Fibroblast of mammary gland (primary cell): Measurements from ENCODE around the gene MACF1.

Experiments used
- DNase-seq: peaks from one replicate; pipeline ENCODE4 v3.0.0-alpha.2; 2010; ENCODE audit warnings: low read depth
- H3K4me3 ChIP-seq: 2 replicates; pipeline ENCODE4 v1.5.1; 2011; ENCODE audit warnings: low read depth, mild to moderate bottlenecking, low read length, moderate library complexity; ENCODE audit not compliant: control insufficient read depth
- CTCF ChIP-seq: conservative IDR thresholded peaks from 2 replicates; pipeline ENCODE4 v1.5.1; 2011; ENCODE audit warnings: low read depth, low read length, inconsistent platforms; ENCODE audit not compliant: control insufficient read depth, insufficient read depth

MACF1 gene

GRCh38 chr1:39380036-39380435 lies 175.5 kb downstream of the MACF1 start:
- H3K4me3 ChIP-seq, result no peak overlapping the region
- DNase-seq, result no peak
- TF ChIP-seq CTCF, result no peak

- peak; percentile 31 for DNase-seq
- H3K4me3 ChIP-seq, result no peak overlapping the region
- TF ChIP-seq CTCF, result no peak
Measured at GRCh38 chr1:39381839-39382238, 177.3 kb downstream of the MACF1 start.

- no peak for DNase-seq
- no peak for TF ChIP-seq CTCF
- no peak overlapping the region for H3K4me3 ChIP-seq
Measured at GRCh38 chr1:39384305-39384704, 179.8 kb downstream of the MACF1 start.

GRCh38 chr1:39385067-39385988 lies 180.8 kb downstream of the MACF1 start:
- no peak for TF ChIP-seq CTCF
- peak; percentile 50 for DNase-seq
- H3K4me3 ChIP-seq, result no peak overlapping the region

GRCh38 chr1:39386997-39387396 lies 182.5 kb downstream of the MACF1 start:
- DNase-seq, result no peak
- no peak for TF ChIP-seq CTCF
- H3K4me3 ChIP-seq, result no peak overlapping the region

GRCh38 chr1:39387452-39387851 lies 183.0 kb downstream of the MACF1 start:
- peak; percentile 58 for TF ChIP-seq CTCF
- no peak overlapping the region for H3K4me3 ChIP-seq
- DNase-seq, result peak; percentile 86
